Suprapubic skin (tissue), 4 donors: Measurements from ENCODE around the gene DNAH3. TPM values are rescaled to one million over a fixed set of nuclear protein-coding genes. Genes with fewer than 3 reads are reported as not detected.

Experiments
- DNase-seq, 2 donors: peaks; one replicate each; pipeline ENCODE4 v3.0.0-alpha.2; 2019; ENCODE audit warnings: low spot score in 2 of 2
- H3K27ac ChIP-seq: fragments of 200-600 bp; sonication (generic); one replicate; pipeline ENCODE4 v1.5.1; 2019
- H3K27me3 ChIP-seq: fragments of 200-600 bp; sonication (generic); one replicate; pipeline ENCODE4 v1.5.1; 2019
- H3K36me3 ChIP-seq: fragments of 200-600 bp; sonication (generic); one replicate; pipeline ENCODE4 v1.5.1; 2019
- H3K4me1 ChIP-seq: fragments of 200-600 bp; sonication (generic); one replicate; pipeline ENCODE4 v1.5.1; 2019
- H3K4me3 ChIP-seq: fragments of 200-600 bp; sonication (generic); one replicate; pipeline ENCODE4 v1.5.1; 2019; ENCODE audit warnings: mild to moderate bottlenecking
- H3K9me3 ChIP-seq: fragments of 200-600 bp; sonication (generic); one replicate; pipeline ENCODE4 v1.5.1; 2019
- CTCF ChIP-seq, 2 donors: fragments of 200-600 bp in 1 of 2; fragments of 450-650 bp in 1 of 2; sonication (generic) in 1 of 2; IDR thresholded peaks; one replicate each; pipeline ENCODE4 v1.5.1; 2016 to 2019; ENCODE audit warnings: antibody characterized with exemption in 2 of 2, mild to moderate bottlenecking in 1 of 2, moderate library complexity in 1 of 2
- EP300 ChIP-seq: sonication (generic); formaldehyde crosslinking; IDR thresholded peaks from one replicate; pipeline ENCODE4 v1.6.1; 2017; ENCODE audit warnings: antibody characterized with exemption
- POLR2A ChIP-seq, 2 donors: fragments of 450-650 bp; IDR thresholded peaks; one replicate each; pipeline ENCODE4 v1.6.1; 2017; ENCODE audit warnings: antibody characterized with exemption in 2 of 2, mild to moderate bottlenecking in 2 of 2, moderate library complexity in 2 of 2
- POLR2AphosphoS5 ChIP-seq, 3 donors: sonication (generic); formaldehyde crosslinking; IDR thresholded peaks; one replicate each; pipeline ENCODE4 v1.6.1; 2017; ENCODE audit warnings: antibody characterized with exemption in 3 of 3
- WGBS: methylation state at CpG from one replicate; pipeline ENCODE4 v1.1.5; 2018; 5-methylcytosine and 5-hydroxymethylcytosine counted together
- total RNA-seq, 4 donors: library from RNA; depleted of rRNA; stranded (reverse); fragments of >200 nt; gene quantifications; one replicate each; pipeline ENCODE4 v1.1.0, GENCODE V29; 2016

DNAH3 gene
- total RNA-seq, 4 donors from 2014 or later, result 1.0 to 4.0 (median 1.6) TPM

- H3K4me3 ChIP-seq, result no peak overlapping the region
- no peak overlapping the region for H3K27ac ChIP-seq
- 97% methylated on average over 10 of the region's 10 CpGs for WGBS
Observed at GRCh38 chr16:20916289-20916688, 234.4 kb downstream of the DNAH3 start.

GRCh38 chr16:20911361-20911760 lies 239.3 kb downstream of the DNAH3 start:
- no peak for DNase-seq
- Histone ChIP-seq H3K27me3 (no peaks in the 10 kb centered on the region), H3K4me1 (peaks cover 45% of the 10 kb centered on the region), H3K27ac (peak overlapping the region; percentile 70), H3K4me3 (no peak overlapping the region), H3K9me3 (no peaks in the 10 kb centered on the region), H3K36me3 (peaks cover 2% of the 10 kb centered on the region)
- WGBS, result 44% methylated on average over 1 of the region's 1 CpG
- no peak for TF ChIP-seq EP300
- TF ChIP-seq CTCF (IDR thresholded peaks at IDR 0.05), result no peak
- TF ChIP-seq POLR2A (IDR thresholded peaks at IDR 0.05), result no peak
- TF ChIP-seq POLR2AphosphoS5 (IDR thresholded peaks at IDR 0.05), result no peak

More at GRCh38 chr16:20916289-20916688, 234.4 kb downstream of the DNAH3 start:
- peaks cover 27% of the 10 kb centered on the region for H3K4me1 ChIP-seq
- no peaks in the 10 kb centered on the region for H3K9me3 ChIP-seq
- TF ChIP-seq CTCF (IDR thresholded peaks at IDR 0.05) (no peak), POLR2AphosphoS5 (IDR thresholded peaks at IDR 0.05) (no peak), EP300 (no peak), POLR2A (IDR thresholded peaks at IDR 0.05) (no peak)
- no peaks in the 10 kb centered on the region for H3K27me3 ChIP-seq
- peaks cover 4% of the 10 kb centered on the region for H3K36me3 ChIP-seq
- no peak for DNase-seq

GRCh38 chr16:20910781-20911321 lies 239.8 kb downstream of the DNAH3 start:
- Histone ChIP-seq H3K27me3 (no peaks in the 10 kb centered on the region), H3K36me3 (no peaks in the 10 kb centered on the region), H3K27ac (peak overlapping the region; percentile 70), H3K4me1 (peaks cover 50% of the 10 kb centered on the region), H3K9me3 (no peaks in the 10 kb centered on the region), H3K4me3 (no peak overlapping the region)
- DNase-seq, result no peak
- WGBS, result 28% methylated on average over 2 of the region's 2 CpGs
- TF ChIP-seq POLR2AphosphoS5 (IDR thresholded peaks at IDR 0.05) (peak in 2 of 3 donors; percentile 44 to 81), EP300 (no peak)

GRCh38 chr16:20906341-20907255 lies 244.0 kb downstream of the DNAH3 start:
- WGBS, result 60% methylated on average over 4 of the region's 4 CpGs
- Histone ChIP-seq H3K27ac (peak overlapping the region; percentile 87), H3K4me3 (peak overlapping the region; percentile 7), H3K36me3 (no peaks in the 10 kb centered on the region), H3K9me3 (no peaks in the 10 kb centered on the region), H3K27me3 (no peaks in the 10 kb centered on the region), H3K4me1 (peaks cover 76% of the 10 kb centered on the region)
- peak in 2 of 3 donors; percentile 19 to 23 for TF ChIP-seq POLR2AphosphoS5 (IDR thresholded peaks at IDR 0.05)
- TF ChIP-seq EP300, result no peak
- DNase-seq, result no peak

- no peaks in the 10 kb centered on the region for H3K36me3 ChIP-seq
- no peak overlapping the region for H3K4me3 ChIP-seq
- TF ChIP-seq CTCF (IDR thresholded peaks at IDR 0.05) (no peak), POLR2A (IDR thresholded peaks at IDR 0.05) (no peak), POLR2AphosphoS5 (IDR thresholded peaks at IDR 0.05) (no peak), EP300 (no peak)
- H3K9me3 ChIP-seq, result no peaks in the 10 kb centered on the region
- H3K27ac ChIP-seq, result peak overlapping the region; percentile 87
- H3K4me1 ChIP-seq, result peaks cover 71% of the 10 kb centered on the region
- WGBS, result 42% methylated on average over 3 of the region's 3 CpGs
- H3K27me3 ChIP-seq, result no peaks in the 10 kb centered on the region
- DNase-seq, result no peak
Observed at GRCh38 chr16:20905576-20905975, 245.1 kb downstream of the DNAH3 start.

- DNase-seq, result no peak
- Histone ChIP-seq H3K27me3 (no peaks in the 10 kb centered on the region), H3K9me3 (no peaks in the 10 kb centered on the region), H3K27ac (peak overlapping the region; percentile 87), H3K4me1 (peaks cover 67% of the 10 kb centered on the region), H3K36me3 (no peaks in the 10 kb centered on the region), H3K4me3 (no peak overlapping the region)
- no peak for TF ChIP-seq POLR2A (IDR thresholded peaks at IDR 0.05)
- no peak for TF ChIP-seq EP300
- no peak for TF ChIP-seq POLR2AphosphoS5 (IDR thresholded peaks at IDR 0.05)
- no peak for TF ChIP-seq CTCF (IDR thresholded peaks at IDR 0.05)
- 23% methylated on average over 3 of the region's 3 CpGs for WGBS
Observed at GRCh38 chr16:20904507-20905081, 246.1 kb downstream of the DNAH3 start.
